GM10266 (cell line): ENCODE measurements around the gene FXR2.
"Not testable (repeated sequence)": the region's sequence is repeated elsewhere in the genome, so short reads cannot be mapped to it uniquely, and the experiment has no call there.

Source experiments
- DNase-seq: peaks from one replicate; pipeline ENCODE4 v3.0.0; 2012; ENCODE audit errors: extremely low spot score
- TF ChIP-seq, protein P1 (sequence below): IDR thresholded peaks from 2 replicates; pipeline ENCODE4 v1.5.1; 2012; ENCODE audit warnings: mild to moderate bottlenecking, low read depth; ENCODE audit not compliant: control insufficient read depth, insufficient read depth; ENCODE audit errors: missing control alignments

FXR2 gene

DNA sequence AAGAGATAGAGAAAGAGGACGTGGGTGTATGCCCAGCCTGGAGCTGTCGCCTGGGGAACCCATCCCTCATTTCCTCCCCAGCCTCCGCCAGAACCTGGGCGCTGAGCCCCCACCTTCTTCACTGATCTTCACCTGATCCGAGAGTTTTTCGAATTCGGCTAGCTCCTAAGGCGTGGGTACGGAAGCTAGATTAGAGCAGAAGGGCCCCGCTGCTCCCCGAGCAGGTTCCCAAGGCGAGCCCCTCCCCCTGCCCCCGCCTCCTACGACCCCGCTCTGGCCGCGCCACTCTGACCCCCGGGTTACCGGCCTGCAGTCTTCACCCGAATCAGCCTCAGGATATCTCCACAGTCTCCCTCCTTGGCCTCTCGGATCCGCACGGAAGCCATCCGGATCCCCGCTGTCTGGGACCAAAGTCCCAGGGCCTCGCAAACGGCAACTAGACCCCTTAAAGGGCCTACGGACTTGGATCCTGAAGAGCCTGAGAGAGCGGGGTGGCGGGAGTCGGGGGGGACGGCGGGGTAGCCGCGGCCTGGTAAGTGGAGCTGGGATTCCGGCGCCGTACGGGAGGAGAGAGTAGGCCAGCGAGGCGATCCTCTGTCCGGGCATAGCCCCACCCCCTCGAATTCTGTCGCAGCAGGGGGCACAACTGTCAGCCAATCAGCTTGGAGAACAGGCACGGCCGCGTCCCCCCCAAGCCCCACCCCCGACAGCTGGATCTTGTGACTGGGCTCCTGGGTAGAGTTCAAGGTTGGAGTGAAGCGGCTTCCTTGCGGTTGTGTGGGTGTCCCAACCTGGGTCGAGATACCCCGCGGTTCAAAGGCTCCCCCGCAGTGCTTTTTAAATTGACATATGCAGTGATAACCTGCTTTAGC lies 12.8 kb upstream of the FXR2 start, which contains the start of gene SAT2:
Gene SAT2, minus strand, starts transcription at position 572 of the 872 bp plus-strand sequence. Its CDS starts 186 bp downstream, at position 386.
- peak; percentile 96 for DNase-seq
- TF ChIP-seq, protein P1, sequence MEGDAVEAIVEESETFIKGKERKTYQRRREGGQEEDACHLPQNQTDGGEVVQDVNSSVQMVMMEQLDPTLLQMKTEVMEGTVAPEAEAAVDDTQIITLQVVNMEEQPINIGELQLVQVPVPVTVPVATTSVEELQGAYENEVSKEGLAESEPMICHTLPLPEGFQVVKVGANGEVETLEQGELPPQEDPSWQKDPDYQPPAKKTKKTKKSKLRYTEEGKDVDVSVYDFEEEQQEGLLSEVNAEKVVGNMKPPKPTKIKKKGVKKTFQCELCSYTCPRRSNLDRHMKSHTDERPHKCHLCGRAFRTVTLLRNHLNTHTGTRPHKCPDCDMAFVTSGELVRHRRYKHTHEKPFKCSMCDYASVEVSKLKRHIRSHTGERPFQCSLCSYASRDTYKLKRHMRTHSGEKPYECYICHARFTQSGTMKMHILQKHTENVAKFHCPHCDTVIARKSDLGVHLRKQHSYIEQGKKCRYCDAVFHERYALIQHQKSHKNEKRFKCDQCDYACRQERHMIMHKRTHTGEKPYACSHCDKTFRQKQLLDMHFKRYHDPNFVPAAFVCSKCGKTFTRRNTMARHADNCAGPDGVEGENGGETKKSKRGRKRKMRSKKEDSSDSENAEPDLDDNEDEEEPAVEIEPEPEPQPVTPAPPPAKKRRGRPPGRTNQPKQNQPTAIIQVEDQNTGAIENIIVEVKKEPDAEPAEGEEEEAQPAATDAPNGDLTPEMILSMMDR, result no peak

DNA sequence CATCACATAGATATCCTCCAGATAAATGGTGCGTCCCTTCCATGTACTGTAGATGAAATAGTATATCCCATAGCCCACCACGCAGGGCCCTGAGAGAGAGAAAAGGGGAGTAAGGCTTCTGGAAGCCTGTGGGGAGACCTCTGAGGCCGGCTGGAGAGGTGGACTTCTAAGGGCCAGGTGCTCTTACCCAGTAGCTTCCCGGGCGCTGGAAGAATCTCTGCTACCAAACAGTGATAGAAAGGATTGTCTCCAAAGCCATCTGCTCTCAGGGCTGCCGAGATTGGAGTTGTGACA lies 12.2 kb upstream of the FXR2 start:
- DNase-seq, result no peak
- TF ChIP-seq, protein P1, result no peak

DNA sequence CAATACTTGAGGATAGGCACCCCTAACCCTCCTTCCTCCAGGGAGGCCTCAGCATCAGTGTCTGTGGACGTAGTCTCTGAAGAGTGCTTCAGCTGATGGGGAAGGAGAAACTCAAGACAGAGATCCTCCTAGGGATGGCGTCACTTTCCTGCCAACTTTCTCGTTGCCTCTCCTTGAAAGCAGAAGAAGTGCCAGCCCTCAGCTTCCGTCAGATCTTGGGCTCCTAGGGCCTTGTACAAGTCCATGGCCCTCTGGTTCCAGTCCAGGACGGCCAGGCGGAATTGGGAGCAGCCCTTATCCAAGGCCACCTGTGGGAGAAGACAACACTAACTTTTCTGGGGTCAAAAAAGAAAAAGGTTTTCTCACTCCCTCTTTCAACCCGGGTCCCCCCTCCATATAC lies 11.6 kb upstream of the FXR2 start:
- TF ChIP-seq, protein P1, result no peak
- no peak for DNase-seq

DNA sequence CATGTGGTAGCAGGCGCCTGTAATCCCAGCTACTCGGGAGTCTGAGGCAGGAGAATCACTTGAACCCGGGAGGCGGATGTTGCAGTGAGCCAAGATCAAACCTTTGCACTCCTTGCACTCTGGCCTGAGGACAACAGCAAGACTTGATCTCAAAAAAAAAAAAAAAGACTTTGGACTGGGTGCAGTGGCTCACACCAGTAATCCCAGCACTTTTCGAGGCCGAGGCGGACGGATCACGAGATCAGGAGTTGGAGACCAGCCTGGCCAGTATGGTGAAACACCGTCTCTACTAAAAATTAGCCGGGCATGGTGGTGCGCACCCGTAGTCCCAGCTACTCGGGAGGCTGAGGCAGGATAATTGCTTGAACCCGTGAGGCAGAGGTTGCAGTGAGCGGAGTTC lies 11.1 kb upstream of the FXR2 start:
- not testable (repeated sequence) for DNase-seq

DNA sequence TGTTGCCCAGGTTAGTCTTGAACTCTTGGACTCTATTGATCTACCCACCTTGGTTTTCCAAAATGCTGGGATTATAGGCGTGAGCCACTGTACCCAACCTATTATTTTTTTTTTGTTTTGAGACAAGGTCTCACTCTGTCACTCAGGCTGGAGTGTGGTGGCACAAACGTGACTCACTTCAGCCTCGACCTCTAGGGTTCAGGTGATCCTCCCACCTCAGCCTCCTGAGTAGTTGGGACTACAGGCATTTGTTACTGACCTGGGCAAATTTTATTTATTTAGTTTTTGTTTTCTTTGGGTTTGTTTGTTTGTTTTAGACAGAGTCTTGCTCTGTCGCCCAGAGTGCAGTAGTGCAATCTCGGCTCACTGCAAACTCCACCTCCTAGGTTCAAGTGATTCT lies 9.0 kb upstream of the FXR2 start:
- no peak for DNase-seq
- TF ChIP-seq, protein P1, result no peak

DNA sequence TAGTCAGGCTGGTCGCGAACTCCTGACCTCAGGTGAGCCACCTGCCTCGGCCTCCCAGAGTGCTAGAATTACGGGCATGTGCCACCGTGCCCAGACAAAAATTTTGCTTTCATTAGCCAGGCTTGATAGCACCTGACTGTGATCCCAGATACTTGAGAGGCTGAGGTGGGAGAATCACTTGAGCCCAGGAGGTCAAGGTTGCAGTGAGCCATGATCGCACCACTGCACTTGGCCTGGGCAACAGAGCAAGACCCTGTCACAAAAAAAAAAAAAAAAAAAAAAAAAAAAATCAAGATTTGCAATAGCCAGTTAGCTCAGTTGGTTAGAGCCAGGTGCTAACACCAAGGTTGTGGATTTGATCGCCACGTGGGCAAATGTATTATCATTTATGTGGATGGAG lies 6.1 kb upstream of the FXR2 start:
- TF ChIP-seq, protein P1, result no peak
- no peak for DNase-seq

DNA sequence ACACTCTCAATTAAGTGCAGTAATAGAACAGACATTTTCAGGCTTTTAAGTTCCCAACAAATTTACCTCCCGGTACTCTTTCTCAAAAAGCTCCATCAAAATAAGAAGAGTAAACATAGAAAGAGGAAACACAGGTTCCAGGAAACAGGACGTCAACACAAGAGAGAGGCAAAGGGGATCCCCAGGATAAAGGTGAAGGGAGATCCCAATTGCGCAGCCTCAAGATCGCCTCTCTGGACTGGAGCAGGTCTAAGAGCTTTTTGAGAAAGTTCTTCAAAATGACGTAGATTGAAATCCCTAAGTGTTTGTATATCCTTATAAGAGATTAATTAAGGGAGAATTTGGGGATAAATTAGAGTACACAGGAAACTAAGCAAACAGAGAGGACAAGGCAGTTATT lies 3.9 kb upstream of the FXR2 start:
- no peak for DNase-seq
- TF ChIP-seq, protein P1, result no peak

DNA sequence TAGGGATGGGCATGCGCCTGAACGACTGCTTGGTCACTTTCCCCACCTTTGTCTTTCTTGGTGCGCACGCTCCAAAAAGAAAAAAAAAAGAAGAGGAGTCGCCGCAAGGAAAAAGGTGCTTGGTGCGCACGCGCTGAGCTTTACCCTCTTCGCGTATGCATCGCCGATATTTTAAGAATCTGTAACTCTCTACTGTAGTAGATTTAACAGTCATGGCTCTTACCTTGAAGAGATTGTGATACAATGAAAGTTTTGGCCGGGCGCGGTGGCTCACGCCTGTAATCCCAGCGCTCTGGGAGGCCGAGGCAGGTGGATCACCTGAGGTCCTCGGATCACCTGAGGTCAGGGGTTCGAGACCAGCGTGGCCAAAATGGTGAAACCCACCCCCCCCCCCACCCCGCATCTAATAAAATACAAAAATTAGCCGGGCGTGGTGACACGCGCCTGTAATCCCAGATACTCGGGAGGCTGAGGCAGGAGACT lies 609 bp upstream of the FXR2 start:
- no peak for DNase-seq
- TF ChIP-seq, protein P1, result no peak
